ENCODE data around the gene TMEM184A.

- TF ChIP-seq, protein P1, sequence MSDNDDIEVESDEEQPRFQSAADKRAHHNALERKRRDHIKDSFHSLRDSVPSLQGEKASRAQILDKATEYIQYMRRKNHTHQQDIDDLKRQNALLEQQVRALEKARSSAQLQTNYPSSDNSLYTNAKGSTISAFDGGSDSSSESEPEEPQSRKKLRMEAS (IDR thresholded peaks at IDR 0.05; ENCODE audit: insufficient read depth, insufficient read length): no peak
- TF ChIP-seq, protein P2, sequence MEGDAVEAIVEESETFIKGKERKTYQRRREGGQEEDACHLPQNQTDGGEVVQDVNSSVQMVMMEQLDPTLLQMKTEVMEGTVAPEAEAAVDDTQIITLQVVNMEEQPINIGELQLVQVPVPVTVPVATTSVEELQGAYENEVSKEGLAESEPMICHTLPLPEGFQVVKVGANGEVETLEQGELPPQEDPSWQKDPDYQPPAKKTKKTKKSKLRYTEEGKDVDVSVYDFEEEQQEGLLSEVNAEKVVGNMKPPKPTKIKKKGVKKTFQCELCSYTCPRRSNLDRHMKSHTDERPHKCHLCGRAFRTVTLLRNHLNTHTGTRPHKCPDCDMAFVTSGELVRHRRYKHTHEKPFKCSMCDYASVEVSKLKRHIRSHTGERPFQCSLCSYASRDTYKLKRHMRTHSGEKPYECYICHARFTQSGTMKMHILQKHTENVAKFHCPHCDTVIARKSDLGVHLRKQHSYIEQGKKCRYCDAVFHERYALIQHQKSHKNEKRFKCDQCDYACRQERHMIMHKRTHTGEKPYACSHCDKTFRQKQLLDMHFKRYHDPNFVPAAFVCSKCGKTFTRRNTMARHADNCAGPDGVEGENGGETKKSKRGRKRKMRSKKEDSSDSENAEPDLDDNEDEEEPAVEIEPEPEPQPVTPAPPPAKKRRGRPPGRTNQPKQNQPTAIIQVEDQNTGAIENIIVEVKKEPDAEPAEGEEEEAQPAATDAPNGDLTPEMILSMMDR (IDR thresholded peaks at IDR 0.05; ENCODE audit: extremely low read depth in 1 of 2, insufficient read depth in 1 of 2, low read depth in 1 of 2, low read length in 2 of 2): no peak
- no peak for TF ChIP-seq POLR2A (IDR thresholded peaks at IDR 0.05; ENCODE audit: low read depth, low read length)
- TF ChIP-seq POLR2AphosphoS5 (IDR thresholded peaks at IDR 0.05; ENCODE audit: insufficient read depth, low read depth, low read length): no peak
- TF ChIP-seq EZH2 (IDR thresholded peaks at IDR 0.05; ENCODE audit: borderline replicate concordance, low read depth, low read length, severe bottlenecking): no peak
- no peak for TF ChIP-seq MYC (IDR thresholded peaks at IDR 0.05; ENCODE audit: low read depth, low read length)
Measured at GRCh38 chr7:1597066-1597760, 41.2 kb upstream of the TMEM184A start.

All from endothelial cell of umbilical vein (primary cell).